Brain microvascular endothelial cell (primary cell): ENCODE measurements around the gene UACA.
"Not testable (repeated sequence)": the region's sequence is repeated elsewhere in the genome, so short reads cannot be mapped to it uniquely, and the experiment has no call there.

ENCODE experiments used
- DNase-seq: peaks from one replicate; pipeline ENCODE4 v3.0.0-alpha.2; 2020
- H3K27ac ChIP-seq: fragments of 250-450 bp; sonication (Bioruptor Pico); 2 replicates; pipeline ENCODE4 v1.5.1; 2020; ENCODE audit warnings: mild to moderate bottlenecking, moderate library complexity
- H3K27me3 ChIP-seq: fragments of 250-450 bp; sonication (Bioruptor Pico); replicated peaks from 2 replicates; pipeline ENCODE4 v1.5.1; 2020; ENCODE audit warnings: mild to moderate bottlenecking
- H3K36me3 ChIP-seq: fragments of 250-450 bp; sonication (Bioruptor Pico); replicated peaks from 2 replicates; pipeline ENCODE4 v1.5.1; 2020; ENCODE audit warnings: mild to moderate bottlenecking
- H3K4me3 ChIP-seq: 2 replicates; pipeline ENCODE4 v1.5.1; 2011; ENCODE audit warnings: low read depth, mild to moderate bottlenecking, control low read depth, low read length, moderate library complexity
- in situ Hi-C: cut with HindIII; loops from 2 replicates; pipeline ENCODE4 v1.10.0; 2017; ENCODE audit warnings: low sequenced_read_pairs, low pct_ligation_motif_present
- TF ChIP-seq, protein P1 (sequence below): IDR thresholded peaks from 2 replicates; pipeline ENCODE4 v1.5.1; 2011; ENCODE audit warnings: low read depth, mild to moderate bottlenecking, moderate library complexity, low read length, control low read depth, inconsistent platforms; ENCODE audit errors: missing control alignments

Gene UACA

GRCh38 chr15:70617076-70617910 is 146.1 kb downstream of the UACA start:
- H3K27me3 ChIP-seq, result no peaks in the 10 kb centered on the region
- H3K4me3 ChIP-seq, result no peak overlapping the region
- DNase-seq, result no peak
- no peaks in the 10 kb centered on the region for H3K36me3 ChIP-seq
- TF ChIP-seq, protein P1, sequence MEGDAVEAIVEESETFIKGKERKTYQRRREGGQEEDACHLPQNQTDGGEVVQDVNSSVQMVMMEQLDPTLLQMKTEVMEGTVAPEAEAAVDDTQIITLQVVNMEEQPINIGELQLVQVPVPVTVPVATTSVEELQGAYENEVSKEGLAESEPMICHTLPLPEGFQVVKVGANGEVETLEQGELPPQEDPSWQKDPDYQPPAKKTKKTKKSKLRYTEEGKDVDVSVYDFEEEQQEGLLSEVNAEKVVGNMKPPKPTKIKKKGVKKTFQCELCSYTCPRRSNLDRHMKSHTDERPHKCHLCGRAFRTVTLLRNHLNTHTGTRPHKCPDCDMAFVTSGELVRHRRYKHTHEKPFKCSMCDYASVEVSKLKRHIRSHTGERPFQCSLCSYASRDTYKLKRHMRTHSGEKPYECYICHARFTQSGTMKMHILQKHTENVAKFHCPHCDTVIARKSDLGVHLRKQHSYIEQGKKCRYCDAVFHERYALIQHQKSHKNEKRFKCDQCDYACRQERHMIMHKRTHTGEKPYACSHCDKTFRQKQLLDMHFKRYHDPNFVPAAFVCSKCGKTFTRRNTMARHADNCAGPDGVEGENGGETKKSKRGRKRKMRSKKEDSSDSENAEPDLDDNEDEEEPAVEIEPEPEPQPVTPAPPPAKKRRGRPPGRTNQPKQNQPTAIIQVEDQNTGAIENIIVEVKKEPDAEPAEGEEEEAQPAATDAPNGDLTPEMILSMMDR, result no peak
- no peak overlapping the region for H3K27ac ChIP-seq
- in situ Hi-C loops, result no loop called here

DNA sequence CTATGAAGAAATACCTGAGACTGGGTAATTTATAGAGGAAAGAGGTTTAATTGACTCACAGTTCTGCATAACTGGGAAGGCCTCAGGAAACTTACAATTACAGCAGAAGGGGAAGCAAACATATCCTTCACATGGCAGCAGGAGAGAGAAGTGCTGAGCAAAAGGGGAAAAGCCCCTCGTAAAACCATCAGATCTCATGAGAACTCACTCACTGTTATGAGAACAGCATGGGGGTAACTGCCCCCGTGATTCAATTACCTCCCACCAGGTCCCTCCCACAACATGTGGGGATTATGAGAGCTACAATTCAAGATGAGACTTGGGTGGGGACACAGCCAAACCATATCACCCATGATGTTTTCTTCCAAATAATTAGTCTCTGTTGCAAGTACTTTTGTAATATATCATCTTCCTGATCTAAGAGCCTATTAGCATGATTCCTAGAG is 147.0 kb downstream of the UACA start:
- DNase-seq, H3K27me3 ChIP-seq, H3K4me3 ChIP-seq, H3K27ac ChIP-seq, H3K36me3 ChIP-seq, in situ Hi-C loops: not testable (repeated sequence)

DNA sequence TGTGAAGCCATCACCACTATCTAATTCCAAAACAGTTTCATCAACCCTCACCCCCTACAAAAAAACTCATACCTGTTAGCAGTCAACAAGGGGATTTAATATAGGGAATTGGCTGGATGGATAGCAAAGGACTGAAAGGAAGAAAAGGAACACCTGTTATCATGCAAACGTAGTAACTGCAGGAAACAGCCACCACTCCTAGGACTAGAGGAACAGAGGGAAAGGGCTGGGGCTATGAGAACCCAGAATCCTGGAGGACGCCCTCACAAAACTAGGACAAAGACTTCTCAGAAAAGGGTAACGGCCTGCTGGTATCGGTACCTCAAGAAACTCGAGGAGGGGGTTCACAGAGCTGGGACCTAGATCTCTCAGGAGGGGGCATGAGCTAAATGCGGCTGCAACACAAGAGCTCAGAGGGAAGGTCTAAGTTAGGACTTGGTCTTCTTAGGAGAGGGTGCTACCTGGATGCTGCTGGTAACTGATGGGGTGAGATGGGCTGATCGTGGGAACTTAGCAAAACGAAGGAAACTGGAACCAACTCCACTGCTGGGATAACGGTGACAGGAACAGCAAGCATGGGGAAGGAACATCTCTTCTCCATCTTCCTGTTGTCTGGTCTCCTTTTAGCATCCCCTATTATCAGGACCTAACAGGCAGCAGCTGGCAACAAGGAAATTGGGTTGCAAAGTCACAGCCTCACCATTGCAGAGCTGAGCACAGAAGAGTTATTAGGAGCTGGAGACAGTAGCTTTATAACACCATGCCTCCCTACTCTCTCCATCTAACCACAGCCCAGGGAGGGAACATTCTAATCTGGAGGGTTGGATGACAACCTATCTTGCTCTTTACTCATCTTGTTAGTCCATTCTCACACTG is 147.7 kb downstream of the UACA start:
- DNase-seq, result no peak
- Histone ChIP-seq H3K27ac (no peak overlapping the region), H3K36me3 (no peaks in the 10 kb centered on the region), H3K4me3 (no peak overlapping the region), H3K27me3 (no peaks in the 10 kb centered on the region)
- in situ Hi-C loops, result no loop called here
- TF ChIP-seq, protein P1, result no peak

DNA sequence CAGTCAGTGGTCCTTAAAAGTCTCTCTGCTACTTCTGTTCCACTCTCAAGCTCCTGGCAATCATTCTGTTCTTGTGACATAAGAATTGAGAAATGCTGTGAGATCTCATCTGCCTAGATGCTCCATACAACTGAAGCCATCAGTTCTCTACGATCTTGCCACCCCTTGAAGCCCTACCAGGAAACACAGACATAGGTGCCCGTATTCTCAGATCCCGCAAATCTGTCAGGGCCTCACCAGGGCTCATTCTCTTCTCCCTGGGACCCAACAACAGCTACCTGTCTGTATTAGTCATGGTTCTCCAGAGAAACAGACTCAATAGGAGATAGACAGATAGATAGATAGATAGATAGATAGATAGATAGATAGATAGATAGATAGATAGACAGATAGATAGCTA is 149.1 kb downstream of the UACA start:
- H3K27me3 ChIP-seq, result no peaks in the 10 kb centered on the region
- TF ChIP-seq, protein P1, result no peak
- no peaks in the 10 kb centered on the region for H3K36me3 ChIP-seq
- H3K4me3 ChIP-seq, result no peak overlapping the region
- H3K27ac ChIP-seq, result no peak overlapping the region
- in situ Hi-C loops, result no loop called here
- DNase-seq, result no peak

DNA sequence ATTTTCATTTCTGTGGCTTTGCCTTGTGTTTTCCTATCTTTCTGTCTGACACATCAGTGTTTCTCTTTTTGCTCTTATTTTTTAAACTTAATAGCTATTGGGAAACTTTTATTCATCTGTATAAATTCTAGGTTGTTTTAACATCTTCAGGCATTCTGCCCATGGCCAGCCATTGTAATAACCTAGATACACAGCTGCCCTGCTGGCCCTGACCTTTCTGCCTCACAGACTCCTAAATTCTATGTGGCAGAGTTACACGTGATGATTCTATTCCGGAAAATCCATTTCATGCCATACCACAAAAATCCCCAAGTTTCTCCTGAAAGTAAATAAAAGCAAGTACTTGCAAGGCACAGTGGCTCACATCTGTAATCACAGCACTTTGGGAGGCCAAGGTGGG is 150.1 kb downstream of the UACA start:
- TF ChIP-seq, protein P1, result no peak
- in situ Hi-C loops, result no loop called here
- DNase-seq, result no peak
- no peaks in the 10 kb centered on the region for H3K36me3 ChIP-seq
- no peak overlapping the region for H3K4me3 ChIP-seq
- no peak overlapping the region for H3K27ac ChIP-seq
- H3K27me3 ChIP-seq, result no peaks in the 10 kb centered on the region

DNA sequence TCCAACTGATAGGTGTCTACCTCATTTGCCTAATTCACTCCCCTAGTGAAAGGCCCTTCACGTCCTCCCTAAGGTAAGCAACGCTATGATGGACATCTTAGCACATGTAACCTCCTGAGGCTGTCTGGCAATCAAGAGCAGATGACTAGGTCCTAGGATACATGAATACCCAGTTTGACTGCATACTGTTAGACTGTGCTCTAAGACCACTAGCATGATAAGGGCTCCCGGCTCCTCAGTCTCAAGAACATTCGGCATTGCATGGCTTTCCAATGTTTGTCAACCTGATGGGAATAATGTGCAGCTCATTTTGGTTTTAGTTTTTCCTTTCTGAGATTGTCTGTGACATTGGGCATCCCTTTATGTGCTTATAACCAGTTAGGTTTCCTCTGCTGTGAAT is 152.1 kb downstream of the UACA start:
- Histone ChIP-seq H3K27ac (no peak overlapping the region), H3K27me3 (no peaks in the 10 kb centered on the region), H3K4me3 (no peak overlapping the region), H3K36me3 (no peaks in the 10 kb centered on the region)
- in situ Hi-C loops, result no loop called here
- no peak for DNase-seq
- TF ChIP-seq, protein P1, result no peak
